HG02884 (cell line): ENCODE results near the gene G3BP1.
"Not testable (repeated sequence)": the region's sequence is repeated elsewhere in the genome, so short reads cannot be mapped to it uniquely, and the experiment has no call there.

Source experiments
- ATAC-seq: cut with Tn5 transposase; IDR thresholded peaks from one replicate; pipeline ENCODE4 v1.9.1; 2021; ENCODE audit warnings: mild to moderate bottlenecking, moderate library complexity; ENCODE audit not compliant: unreplicated experiment

The G3BP1 gene

DNA sequence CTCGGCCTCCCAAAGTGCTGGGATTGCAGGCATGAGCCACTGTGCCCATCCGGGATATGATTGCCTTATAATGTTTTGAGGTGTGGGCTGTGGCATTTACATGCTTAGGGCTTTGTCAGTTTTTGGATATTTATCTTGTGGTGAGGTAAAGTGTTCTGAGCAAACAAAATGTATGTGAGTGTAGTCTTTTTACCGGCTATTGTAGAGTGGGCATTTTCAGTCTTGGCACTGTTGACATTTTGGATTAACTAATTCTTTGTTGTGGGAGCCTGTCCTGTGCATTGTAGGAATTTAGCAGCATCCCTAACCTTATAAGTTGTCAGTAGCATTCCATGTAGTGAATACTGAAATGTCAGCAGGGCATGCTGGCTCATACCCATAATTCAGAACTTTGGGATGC lies 21.6 kb downstream of the G3BP1 start:
- ATAC-seq, result no peak

DNA sequence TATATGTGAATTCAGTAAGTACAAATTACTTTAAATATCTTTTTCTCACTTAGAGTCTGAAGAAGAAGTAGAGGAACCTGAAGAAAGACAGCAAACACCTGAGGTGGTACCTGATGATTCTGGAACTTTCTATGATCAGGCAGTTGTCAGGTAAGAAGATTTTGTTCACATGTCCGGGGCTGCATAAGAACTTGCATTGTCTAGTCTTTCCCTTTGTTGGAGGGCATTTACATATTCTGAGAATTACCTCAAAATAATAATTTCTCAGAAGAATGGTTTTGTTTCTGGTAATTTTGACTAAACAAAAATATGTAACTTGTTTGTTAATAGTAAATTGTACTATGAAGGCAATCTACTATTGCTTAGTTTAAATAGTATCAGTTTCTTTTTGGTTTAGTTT lies 23.7 kb downstream of the G3BP1 start:
- ATAC-seq, result no peak

DNA sequence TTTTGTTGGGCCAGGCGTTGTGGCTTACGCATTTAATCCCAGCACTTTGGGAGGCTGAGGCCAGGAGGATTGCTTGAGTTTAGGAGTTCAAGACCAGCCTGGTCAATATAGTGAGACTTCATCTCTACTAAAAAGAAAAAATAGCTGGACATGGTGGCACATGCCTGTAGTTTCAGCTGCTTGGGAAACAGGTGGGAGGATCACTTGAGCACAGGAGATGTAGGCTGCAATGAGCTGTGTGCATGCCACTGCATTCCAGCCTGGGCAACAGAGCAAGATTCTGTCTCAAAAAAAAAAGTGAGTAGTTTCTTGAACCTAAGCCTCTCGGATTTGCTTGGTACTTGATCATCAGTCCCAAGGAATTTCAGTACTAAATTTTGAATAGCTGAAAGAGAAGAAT lies 26.9 kb downstream of the G3BP1 start:
- no peak for ATAC-seq

DNA sequence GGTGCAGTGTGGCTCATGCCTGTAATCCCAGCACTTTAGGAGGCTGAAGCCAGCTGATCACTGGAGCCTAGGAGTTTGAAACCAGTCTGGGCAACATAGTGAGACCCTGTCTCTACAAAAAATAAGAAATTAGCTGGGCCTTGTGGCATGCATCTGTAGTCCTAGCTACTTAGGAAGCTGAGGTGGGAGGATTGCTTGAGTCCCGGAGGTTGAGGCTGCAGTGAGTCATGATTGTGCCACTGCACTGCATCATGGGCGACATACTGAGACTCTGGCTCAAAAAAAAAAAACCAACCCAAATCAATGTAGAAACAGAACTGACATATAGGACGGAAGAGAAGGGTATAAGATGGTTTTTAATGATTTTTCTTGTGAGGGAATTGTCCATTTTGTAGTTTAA lies 27.7 kb downstream of the G3BP1 start:
- no peak for ATAC-seq

DNA sequence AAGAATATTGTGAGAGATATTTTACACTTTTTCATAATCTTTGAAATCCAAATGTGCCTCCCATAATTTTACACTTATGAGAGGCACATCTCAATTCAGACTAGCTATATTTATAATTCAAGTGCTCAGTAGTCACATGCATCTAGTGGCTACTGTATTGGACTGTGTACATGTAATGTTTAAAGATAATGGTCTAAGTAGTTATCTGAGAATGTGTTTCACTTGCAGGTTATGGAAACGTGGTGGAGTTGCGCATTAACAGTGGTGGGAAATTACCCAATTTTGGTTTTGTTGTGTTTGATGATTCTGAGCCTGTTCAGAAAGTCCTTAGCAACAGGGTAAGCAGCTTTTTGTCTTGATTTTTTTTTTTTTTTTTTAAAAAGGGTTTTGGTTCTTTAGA lies 28.8 kb downstream of the G3BP1 start:
- ATAC-seq, result no peak

DNA sequence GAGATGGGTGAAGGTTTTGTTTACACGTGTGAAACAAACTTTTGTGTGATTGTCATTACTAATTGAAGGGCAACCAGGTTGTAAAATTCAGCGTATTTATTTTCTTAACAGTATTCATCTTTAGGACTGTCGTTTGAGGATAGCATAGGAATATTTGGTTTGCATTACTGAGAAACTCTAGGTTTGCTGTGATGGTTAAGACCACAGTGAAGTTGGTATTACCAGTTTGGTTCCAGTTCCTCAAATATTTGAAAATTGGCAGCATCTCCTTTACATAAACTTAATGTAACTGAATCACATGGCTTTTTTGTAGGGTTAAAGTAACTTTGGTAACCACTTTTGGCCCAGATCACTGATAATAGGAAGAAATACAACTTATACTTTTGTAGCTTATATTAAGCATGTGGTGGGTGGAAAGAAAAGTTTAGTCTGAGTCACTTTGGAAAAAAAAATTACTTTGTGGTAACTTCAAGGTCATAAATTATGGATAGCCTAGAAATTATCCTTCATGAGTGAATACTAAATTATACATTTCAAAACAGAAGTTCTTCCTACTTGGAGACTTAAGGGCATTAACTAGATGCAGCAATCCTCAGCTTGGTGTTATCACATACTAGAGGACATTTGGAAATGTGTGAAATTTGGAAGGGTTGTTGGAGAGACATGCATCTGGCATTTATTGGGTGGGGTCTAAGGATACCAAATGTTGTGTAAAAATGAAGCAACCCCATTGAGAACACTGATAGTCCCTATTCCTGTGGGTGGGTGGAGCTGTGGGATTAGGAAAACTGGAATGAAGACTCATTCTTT lies 33.9 kb downstream of the G3BP1 start:
- no peak for ATAC-seq

DNA sequence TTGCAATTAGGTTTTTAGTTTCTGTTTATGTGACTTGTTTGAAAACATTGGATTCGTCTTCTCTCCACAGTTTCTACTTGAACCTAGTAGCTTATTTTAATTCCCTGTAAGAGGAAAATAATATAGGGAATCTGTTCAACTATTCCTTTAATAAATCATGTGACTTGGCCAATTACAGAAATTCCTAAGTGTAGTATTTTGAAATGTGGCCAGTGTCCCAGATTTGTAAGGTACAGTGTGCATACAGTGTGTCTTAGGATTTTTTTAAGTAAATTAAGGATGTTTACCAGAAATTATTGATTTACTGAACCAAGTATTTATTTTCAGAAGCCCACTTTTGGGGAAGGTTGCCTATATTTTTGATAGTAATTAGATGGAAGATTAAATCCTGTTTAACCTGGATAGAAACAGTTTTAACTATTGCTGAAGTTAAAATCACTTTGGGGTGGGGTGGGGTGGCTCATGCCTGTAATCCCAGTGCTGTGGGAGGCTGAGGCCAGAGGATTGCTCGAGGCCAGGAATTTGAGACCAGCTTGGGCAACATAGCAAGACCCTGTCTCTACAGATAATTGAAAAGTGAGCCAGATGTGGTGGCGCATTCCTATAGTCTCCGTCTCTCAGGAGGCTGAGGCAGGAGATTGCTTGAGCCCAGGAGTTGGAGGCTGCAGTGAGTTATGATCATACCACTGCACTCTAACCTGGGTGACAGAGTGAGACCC lies 36.9 kb downstream of the G3BP1 start:
- ATAC-seq, result no peak

DNA sequence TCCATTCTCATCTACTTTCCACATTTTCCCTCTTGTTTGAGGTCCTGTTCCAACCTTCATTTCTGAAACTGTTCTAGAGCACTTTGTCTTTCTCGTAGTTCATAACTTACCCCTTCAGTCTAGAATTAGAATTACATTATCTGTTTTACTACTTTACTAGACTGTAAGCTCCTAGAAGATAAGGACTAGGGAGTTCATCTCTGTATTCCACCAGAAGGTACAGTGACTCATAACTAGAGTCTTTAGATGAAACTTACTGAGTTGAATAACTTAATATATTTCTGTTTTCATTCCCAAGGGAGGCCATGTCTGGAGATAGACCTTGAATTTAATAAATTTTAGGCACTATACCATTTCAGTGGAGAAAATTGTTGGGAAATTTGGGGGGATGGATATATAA lies 38.7 kb downstream of the G3BP1 start:
- ATAC-seq, result no peak

DNA sequence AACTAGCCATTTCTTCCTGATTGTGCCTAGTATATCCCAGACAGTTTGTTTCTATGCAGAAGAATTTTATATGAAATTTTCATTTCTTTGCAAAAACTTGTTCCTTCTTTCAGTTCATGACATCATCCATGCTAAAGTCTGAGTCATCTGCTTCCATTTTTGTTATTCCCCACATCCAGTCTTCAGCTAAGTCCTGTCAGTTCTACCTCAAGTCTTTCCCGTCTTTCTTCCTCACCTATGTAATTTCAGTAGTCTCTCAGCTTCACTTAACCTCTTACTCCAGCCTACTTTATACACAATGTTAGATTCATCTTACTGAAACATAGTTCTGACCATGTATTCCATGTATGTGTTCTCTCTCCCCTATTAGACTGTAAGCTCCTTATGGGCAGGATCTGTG lies 39.1 kb downstream of the G3BP1 start:
- ATAC-seq, result no peak

DNA sequence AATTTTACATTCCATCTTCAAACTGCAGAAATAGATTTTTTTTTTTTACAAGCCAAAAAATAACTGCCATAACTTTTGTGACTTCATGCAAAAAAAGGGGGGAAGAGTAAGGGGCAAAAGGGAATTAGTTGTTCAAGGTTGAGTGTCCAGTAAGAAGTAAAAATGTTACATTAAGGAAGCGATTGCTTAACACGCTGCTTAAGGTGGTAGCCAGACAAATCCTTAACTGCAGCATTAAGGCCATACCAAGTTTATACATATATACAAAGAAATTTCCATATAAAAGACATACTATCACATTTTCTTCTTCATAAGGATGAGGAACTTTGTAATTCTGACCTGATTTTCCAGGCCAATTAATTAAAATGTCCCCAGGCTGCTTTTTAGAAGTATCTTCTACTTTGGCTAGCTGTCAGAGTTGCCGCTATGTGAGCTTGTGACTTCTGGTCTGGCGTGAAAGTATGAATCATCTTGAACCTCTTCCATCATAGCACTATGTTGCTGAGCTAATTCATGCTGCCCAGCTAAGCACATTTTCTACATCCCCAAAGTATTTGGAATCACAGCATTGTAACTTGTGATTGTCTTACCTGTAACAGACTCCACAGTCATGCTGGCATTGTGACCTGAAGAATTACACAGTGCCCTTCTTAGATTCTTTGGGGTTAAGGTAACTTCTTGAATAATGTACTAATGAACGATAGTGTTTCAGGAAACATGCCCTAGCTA lies 40.0 kb downstream of the G3BP1 start:
- no peak for ATAC-seq

DNA sequence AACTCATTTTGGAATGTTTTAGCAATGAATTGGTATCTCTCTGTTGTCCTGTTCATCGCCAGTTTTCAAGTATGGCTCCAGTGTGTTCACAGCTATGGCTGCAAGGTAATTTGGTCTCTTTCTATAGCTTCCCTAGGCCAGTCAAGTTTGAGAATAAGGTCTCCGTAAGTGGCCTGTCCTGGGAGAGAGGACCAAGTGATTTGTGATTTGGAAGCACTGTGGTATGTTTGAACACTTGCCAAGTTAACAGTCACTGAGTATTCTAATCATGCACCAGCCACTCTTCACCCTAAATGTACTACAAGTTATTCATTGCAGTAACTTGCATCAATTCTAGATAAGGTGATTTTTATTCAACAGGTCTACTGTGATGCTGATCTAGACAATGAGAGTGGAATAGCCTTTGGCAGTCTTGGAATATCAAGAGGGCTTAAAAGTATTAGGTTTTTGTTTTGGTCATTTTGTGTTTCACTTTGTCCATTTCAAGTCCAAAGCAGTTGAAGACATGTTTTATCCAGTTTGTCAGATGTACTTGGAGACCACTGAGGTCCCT lies 41.1 kb downstream of the G3BP1 start:
- ATAC-seq, result no peak

DNA sequence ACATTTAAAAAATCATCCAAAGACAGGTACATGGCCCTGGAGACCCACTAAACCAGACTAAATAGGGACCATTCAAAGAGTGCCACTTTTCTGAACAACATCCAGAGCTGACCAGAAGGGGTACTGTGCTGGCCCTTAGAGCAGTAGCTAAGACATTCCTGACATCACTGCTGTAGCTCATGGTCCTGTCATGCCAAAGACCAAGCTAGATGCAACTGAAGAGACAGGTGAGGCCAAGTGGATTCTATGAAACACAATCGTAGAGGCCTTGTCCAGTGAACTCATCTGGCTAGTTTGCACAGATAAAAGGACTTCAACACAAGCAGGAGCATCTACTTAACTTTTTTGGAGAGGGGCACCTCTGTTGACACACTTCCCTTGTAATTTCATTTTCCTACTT lies 43.3 kb downstream of the G3BP1 start:
- ATAC-seq, result no peak

DNA sequence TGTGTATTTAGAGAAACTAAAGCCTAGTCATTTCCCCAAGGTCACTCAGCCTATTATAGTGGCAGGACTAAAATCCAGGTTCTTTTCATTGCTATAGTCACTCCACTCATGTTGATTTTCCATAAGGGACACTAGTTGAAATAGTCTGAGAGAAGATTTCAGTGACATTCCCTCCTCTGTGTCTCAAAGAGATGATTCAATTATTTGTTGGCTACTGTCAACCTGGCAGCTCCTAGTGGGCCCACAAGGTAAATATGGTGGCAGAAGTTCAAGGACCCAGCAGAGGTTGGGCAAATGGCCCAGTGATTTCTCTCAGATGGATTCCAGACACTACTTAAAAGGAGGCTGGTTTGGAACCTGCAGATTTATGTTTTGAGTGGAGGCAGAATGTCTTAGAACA lies 48.1 kb downstream of the G3BP1 start:
- ATAC-seq, result no peak

DNA sequence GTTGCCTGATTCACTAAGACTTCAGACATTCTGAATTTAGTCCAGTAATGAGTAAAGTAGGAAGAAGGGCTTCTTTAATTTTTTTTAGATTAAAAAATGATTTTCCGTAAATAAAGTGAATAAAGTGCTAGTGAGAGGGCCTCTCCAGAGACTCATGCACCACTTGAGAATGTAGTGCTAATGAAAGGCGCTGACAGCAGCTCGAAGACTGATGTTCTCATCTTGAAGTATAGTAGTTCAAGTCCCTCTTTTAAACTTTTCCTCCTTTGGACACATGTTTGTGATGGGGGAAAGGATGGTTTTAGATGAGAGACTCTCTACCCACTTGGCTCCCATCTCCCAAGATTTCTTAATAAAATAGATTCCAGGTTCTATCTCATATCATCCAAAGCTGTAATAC lies 48.5 kb downstream of the G3BP1 start:
- ATAC-seq, result no peak

DNA sequence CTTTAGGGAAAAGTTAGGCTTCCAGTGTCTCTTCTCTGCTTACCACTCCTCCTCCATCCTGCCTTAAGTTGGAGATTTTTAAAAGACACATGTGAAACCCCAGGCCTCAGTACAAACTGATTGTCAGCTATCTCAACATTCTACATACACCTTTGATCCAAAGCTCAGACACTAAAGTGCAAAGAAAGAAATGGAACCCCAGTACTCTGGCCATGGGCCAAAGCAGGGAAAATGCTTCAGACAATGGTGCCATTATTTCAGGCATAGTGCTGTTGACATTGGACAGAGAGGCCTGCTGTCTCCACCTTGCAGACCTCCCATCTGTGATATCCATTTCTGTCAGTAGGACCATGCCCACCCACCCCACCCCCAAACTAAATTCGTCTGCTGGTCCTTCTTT lies 49.1 kb downstream of the G3BP1 start:
- ATAC-seq, result no peak

DNA sequence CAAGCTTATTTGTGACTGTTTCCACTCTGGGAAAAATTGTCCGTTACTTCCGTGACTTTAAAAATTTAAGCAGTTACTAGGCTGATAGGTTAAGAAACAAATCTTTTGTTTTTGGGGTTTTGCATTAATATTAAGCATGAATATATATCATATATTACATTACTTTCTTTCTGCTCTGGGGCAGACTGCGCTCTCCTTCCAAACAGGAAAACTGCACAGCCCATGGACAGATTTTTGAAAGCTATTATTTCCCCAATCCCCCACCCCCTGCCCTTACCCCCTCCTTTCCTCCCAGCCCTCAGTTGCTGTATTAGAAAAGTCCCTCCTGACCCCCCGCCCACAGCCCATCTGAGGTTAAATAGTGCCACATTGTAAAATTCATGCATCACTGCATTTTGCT lies 50.4 kb downstream of the G3BP1 start:
- ATAC-seq, result no peak

DNA sequence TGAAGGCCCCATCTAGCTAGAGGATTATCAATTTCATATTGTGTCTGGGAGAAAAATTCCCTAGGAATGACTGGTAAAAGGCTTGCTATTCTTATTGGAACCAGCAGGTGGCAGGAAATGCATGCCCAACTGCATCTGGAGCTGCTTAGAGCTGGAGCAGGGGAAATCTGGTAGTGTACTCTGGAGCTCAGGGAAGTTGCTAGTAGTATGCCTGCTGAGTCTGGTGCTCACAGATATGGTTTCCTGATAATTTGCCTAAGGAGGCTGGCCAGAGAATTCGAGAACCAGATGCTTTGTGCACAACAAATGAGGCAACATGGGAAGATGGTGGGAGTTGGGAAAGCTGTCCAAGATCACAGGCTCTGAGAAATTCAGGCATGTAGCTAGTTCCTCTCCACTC lies 53.7 kb downstream of the G3BP1 start:
- peak; percentile 63 for ATAC-seq

DNA sequence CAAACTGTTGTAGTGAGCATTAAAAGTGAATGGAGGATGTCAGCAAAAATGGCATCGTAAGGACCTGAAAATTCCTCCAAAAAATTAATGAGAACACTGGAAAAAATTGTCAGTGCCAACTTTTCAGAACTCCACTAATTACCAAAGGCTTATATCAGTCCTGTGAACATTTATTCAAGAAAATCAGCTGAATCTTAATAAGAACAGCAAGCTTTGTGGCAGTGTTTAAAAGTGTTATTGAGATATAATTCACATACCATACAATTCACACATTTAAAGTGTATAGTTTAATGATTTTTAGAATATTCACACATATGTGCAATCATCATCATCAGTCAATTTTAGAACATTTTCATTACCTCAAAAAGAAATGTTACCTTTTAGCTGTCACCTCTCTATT lies 57.6 kb downstream of the G3BP1 start:
- ATAC-seq, result no peak

DNA sequence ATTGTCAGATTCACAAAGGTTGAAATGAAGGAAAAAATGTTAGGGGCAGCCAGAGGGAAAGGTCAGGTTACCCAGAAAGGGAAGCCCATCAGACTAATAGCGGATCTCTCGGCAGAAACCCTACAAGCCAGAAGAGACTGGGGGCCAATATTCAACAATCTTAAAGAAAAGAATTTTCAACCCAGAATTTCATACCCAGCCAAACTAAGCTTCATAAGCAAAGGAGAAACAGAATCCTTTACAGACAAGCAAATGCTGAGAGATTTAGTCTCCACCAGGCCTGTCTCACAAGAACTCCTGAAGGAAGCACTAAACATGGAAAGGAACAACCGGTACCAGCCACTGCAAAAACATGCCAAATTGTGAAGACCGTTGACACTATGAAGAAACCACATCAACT lies 61.1 kb downstream of the G3BP1 start:
- not testable (repeated sequence) for ATAC-seq

DNA sequence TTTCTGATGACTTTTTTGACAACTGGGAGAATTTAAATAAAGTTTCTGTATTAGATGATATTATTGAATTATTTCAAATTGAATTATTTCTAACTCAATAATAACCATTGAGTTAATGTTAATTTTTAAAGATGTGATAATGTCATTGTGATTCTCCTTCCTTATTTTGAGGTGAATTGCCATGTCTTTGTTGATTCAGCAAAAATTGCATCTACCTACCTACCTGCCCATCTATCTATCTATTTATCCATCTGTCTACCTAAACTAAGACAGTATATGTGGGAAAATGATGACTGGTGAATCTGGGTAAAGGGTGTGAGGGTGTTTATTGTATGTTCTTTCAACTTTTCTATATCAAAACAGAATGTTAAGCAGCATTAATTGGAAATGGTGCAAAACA lies 75.0 kb downstream of the G3BP1 start:
- no peak for ATAC-seq

DNA sequence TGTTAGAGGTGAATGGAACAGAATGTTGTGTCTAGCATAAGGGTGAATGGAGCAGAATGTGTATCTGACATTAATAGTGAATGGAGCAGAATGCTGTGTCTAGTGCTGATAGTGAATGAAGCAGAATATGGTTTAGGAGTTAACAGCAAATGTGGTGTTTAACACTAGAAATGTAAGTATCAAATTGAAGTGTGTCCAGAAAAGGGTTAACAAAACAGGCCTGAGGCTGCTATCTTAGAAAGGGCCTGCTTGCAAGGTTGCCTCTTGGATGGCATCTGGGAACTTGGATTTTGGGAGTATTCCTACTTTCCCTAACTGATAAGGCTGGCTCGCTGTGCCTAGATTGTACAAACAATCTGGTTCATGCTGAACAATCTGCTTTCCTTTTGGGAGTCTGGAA lies 76.1 kb downstream of the G3BP1 start:
- no peak for ATAC-seq

DNA sequence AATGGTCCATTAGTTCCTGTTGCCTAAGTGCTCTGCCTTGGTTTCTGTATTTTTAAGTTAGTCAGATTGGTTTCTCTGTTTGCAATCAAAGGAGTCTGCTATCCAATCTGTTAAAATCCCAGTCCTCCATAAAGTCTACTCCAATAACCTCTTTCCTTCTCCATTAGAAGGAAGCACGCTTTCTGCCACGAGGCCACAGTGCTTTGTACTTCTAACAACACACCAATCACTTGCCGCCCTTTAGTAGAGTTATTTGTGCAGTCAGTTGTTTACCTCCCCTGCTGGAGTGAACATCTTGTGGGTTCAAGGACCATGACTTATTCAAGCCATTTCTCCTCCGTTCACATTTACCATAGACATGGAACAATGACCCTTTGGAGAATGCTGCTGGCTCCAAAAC lies 83.9 kb downstream of the G3BP1 start:
- ATAC-seq, result no peak
